Fibroblast of pulmonary artery (primary cell): ENCODE data around the gene PTPRH.

Source experiments
- DNase-seq: peaks from one replicate; pipeline ENCODE4 v3.0.0-alpha.2; 2010; ENCODE audit warnings: low read depth
- H3K4me3 ChIP-seq: replicated peaks from 2 replicates; pipeline ENCODE4 v1.5.1; 2011; ENCODE audit warnings: low read depth, mild to moderate bottlenecking, control low read depth, low read length, moderate library complexity
- CTCF ChIP-seq: IDR thresholded peaks from 2 replicates; pipeline ENCODE4 v1.5.1; 2011; ENCODE audit warnings: mild to moderate bottlenecking, control low read depth, low read length, inconsistent platforms; ENCODE audit errors: missing control alignments

PTPRH gene

GRCh38 chr19:55241935-55242464 lies 32.7 kb upstream of the PTPRH start:
- TF ChIP-seq CTCF: no peak
- H3K4me3 ChIP-seq: no peak overlapping the region
- no peak for DNase-seq

DNA sequence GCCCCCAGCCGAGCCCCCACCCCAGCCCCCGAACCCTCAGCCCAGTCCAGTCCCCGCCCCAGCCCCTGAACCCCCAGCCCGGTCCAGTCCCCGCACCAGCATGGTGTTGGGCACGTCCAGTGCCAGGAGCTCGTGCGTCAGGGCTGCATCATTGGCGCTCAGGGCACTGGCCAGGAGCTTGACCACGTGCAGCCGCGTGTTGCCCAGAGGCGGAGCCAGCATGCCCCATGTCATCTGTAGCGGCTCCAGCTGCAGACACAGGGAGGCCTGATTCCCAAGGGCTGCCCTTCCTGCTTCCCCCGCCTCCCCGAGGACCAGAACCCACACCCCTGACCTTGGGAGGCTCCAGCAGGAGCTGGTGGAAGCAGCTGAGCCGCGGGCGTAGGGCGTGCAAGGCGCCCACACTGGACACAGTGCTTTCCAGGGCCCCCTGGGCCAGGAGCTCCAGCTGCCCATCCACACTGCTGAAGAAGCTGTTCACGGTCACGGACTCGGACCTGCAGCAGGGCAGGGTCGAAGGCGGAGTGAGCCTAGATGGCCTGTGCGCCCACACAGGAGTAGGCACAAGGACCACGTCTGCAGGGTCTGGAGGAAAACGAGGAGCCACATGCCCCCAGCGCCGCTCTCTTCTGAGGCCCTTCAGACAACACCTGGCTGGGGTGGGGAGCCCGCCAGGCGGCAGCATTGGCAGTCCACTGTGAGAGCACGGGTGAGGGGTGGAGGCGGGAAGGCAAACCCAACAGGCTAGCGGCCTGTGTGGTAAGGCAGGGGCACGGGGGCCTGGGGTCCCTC lies 32.0 kb upstream of the PTPRH start:
- no peak for TF ChIP-seq CTCF
- no peak overlapping the region for H3K4me3 ChIP-seq
- no peak for DNase-seq

GRCh38 chr19:55240713-55241020 lies 31.4 kb upstream of the PTPRH start:
- TF ChIP-seq CTCF: no peak
- H3K4me3 ChIP-seq: no peak overlapping the region
- DNase-seq: no peak

DNA sequence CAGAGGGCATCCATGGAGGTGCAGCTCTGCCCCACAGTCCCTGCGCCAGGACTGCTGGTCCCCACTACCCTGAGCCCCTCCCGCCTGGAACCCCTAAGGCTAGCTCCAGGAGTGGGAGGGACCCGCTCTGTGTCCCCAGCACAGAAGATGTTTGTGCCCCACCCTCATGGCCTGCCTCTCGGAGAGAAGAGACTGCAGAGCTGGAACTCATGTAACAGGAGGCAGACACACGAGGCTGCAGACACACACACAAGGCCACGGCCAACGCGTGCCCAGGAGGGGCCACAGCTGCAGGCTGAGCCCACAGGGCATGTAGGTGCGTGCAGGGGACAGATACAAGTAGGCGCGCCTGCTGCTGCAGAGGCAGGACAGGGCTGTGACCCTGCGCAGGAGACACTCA lies 29.7 kb upstream of the PTPRH start:
- no peak overlapping the region for H3K4me3 ChIP-seq
- no peak for TF ChIP-seq CTCF
- DNase-seq: no peak

GRCh38 chr19:55238030-55238429 lies 28.7 kb upstream of the PTPRH start:
- TF ChIP-seq CTCF: no peak
- DNase-seq: no peak
- no peak overlapping the region for H3K4me3 ChIP-seq

- TF ChIP-seq CTCF: no peak
- DNase-seq: no peak
- H3K4me3 ChIP-seq: no peak overlapping the region
Observed at GRCh38 chr19:55232986-55233385, 23.7 kb upstream of the PTPRH start.

- no peak for DNase-seq
- H3K4me3 ChIP-seq: no peak overlapping the region
- no peak for TF ChIP-seq CTCF
Observed at GRCh38 chr19:55232286-55232602, 22.9 kb upstream of the PTPRH start.
